Measurements from ENCODE around the gene DNPEP. TPM values are rescaled to one million over a fixed set of nuclear protein-coding genes. Genes with fewer than 3 reads are reported as not detected.

Gene DNPEP
- total RNA-seq, 6 experiments from 2014 or later, result 46.9 to 59.4 (median 53.0) TPM

GRCh38 chr2:219405958-219406860, 18.5 kb upstream of the DNPEP start:
- Mint-ChIP-seq H3K4me1 (ENCODE audit: low read depth) (peaks cover 73% of the 10 kb centered on the region), H3K27ac (peak overlapping the region; percentile 90), H3K27me3 (ENCODE audit: insufficient read depth) (no peaks in the 10 kb centered on the region; the same call in 1 of the 2 replicates), H3K36me3 (ENCODE audit: low read depth) (peaks cover 5% of the 10 kb centered on the region; the same call in 1 of the 2 replicates), H3K9me3 (no peaks in the 10 kb centered on the region), H3K4me3 (peak overlapping the region; percentile 64; the same call in 1 of the 2 replicates)
- TF ChIP-seq CTCF (IDR thresholded peaks at IDR 0.05), result no peak
- DNase-seq, result no peak

GRCh38 chr2:219405451-219405850, 17.7 kb upstream of the DNPEP start:
- Mint-ChIP-seq H3K27me3 (ENCODE audit: insufficient read depth) (no peaks in the 10 kb centered on the region; the same call in 1 of the 2 replicates), H3K4me1 (ENCODE audit: low read depth) (peaks cover 77% of the 10 kb centered on the region), H3K4me3 (no peak overlapping the region), H3K36me3 (ENCODE audit: low read depth) (peaks cover 5% of the 10 kb centered on the region; the same call in 1 of the 2 replicates), H3K27ac (peak overlapping the region; percentile 90), H3K9me3 (no peaks in the 10 kb centered on the region)
- DNase-seq, result no peak
- TF ChIP-seq CTCF (IDR thresholded peaks at IDR 0.05), result no peak

GRCh38 chr2:219404954-219405353, 17.2 kb upstream of the DNPEP start:
- no peaks in the 10 kb centered on the region; the same call in 1 of the 2 replicates for H3K27me3 Mint-ChIP-seq (ENCODE audit: insufficient read depth)
- TF ChIP-seq CTCF (IDR thresholded peaks at IDR 0.05), result no peak
- H3K27ac Mint-ChIP-seq, result peak overlapping the region; percentile 57
- peaks cover 5% of the 10 kb centered on the region; the same call in 1 of the 2 replicates for H3K36me3 Mint-ChIP-seq (ENCODE audit: low read depth)
- peaks cover 82% of the 10 kb centered on the region for H3K4me1 Mint-ChIP-seq (ENCODE audit: low read depth)
- no peaks in the 10 kb centered on the region for H3K9me3 Mint-ChIP-seq
- H3K4me3 Mint-ChIP-seq, result no peak overlapping the region
- no peak for DNase-seq

GRCh38 chr2:219404291-219404910, 16.7 kb upstream of the DNPEP start:
- H3K4me1 Mint-ChIP-seq (ENCODE audit: low read depth), result peaks cover 80% of the 10 kb centered on the region
- no peaks in the 10 kb centered on the region for H3K9me3 Mint-ChIP-seq
- peaks cover 5% of the 10 kb centered on the region; the same call in 1 of the 2 replicates for H3K36me3 Mint-ChIP-seq (ENCODE audit: low read depth)
- TF ChIP-seq CTCF (IDR thresholded peaks at IDR 0.05), result no peak
- no peak overlapping the region for H3K4me3 Mint-ChIP-seq
- no peaks in the 10 kb centered on the region; the same call in 1 of the 2 replicates for H3K27me3 Mint-ChIP-seq (ENCODE audit: insufficient read depth)
- H3K27ac Mint-ChIP-seq, result peak overlapping the region; percentile 49
- DNase-seq, result no peak

GRCh38 chr2:219403861-219404260, 16.1 kb upstream of the DNPEP start:
- H3K36me3 Mint-ChIP-seq (ENCODE audit: low read depth), result peaks cover 5% of the 10 kb centered on the region; the same call in 1 of the 2 replicates
- peak overlapping the region; percentile 49; the same call in 1 of the 2 replicates for H3K27ac Mint-ChIP-seq
- no peak for TF ChIP-seq CTCF (IDR thresholded peaks at IDR 0.05)
- no peak for DNase-seq
- H3K27me3 Mint-ChIP-seq (ENCODE audit: insufficient read depth), result no peaks in the 10 kb centered on the region; the same call in 1 of the 2 replicates
- H3K4me3 Mint-ChIP-seq, result no peak overlapping the region
- H3K9me3 Mint-ChIP-seq, result no peaks in the 10 kb centered on the region
- H3K4me1 Mint-ChIP-seq (ENCODE audit: low read depth), result peaks cover 84% of the 10 kb centered on the region

All from HFFc6 (cell line).